Spinal cord (tissue), 4 donors: ENCODE data around the gene TGM3. TPM values are rescaled to one million over a fixed set of nuclear protein-coding genes. Genes with fewer than 3 reads are reported as not detected.

Experiments used
- polyA plus RNA-seq, 2 donors: library from polyadenylated mRNA; unstranded; fragments of 120-200 nt; gene quantifications; one replicate each; pipeline ENCODE4 v1.2.1, GENCODE V29; 2013; ENCODE audit not compliant: insufficient read length in 2 of 2
- total RNA-seq, 2 donors: library from RNA; depleted of rRNA in 1 of 2; stranded (reverse); fragments of 120-200 nt in 1 of 2; fragments of >200 nt in 1 of 2; gene quantifications; one replicate each; pipeline versions ENCODE4 v1.2.3 to v1.2.4, GENCODE V29; 2013 to 2014

Gene TGM3
- total and polyA plus RNA-seq, 4 donors: 0.39 to 1.3 (median 0.39) TPM

Other genes starting within 250 kb of the TGM3 start
- gene STK35, start 194.2 kb upstream of the TGM3 start, total RNA-seq: 10 to 100 TPM in 1 of 2 donors, 1 to 10 TPM in 1; 9.4 to 11.1 TPM
- 10 to 100 TPM; 13.2 to 13.4 TPM for gene STK35, start 194.2 kb upstream of the TGM3 start, polyA plus RNA-seq
- not detected for gene TGM6, start 84.9 kb downstream of the TGM3 start, total RNA-seq
- gene TGM6, start 84.9 kb downstream of the TGM3 start, polyA plus RNA-seq: not detected
- 100 to 1,000 TPM in 1 of 2 donors, 10 to 100 TPM in 1; 45.8 to 110 TPM for gene SNRPB, start 174.8 kb downstream of the TGM3 start, total RNA-seq
- 10 to 100 TPM; 77.0 to 87.2 TPM for gene SNRPB, start 174.8 kb downstream of the TGM3 start, polyA plus RNA-seq
- gene ZNF343, start 212.9 kb downstream of the TGM3 start, total RNA-seq: 10 to 100 TPM; 11.5 to 11.9 TPM
- gene ZNF343, start 212.9 kb downstream of the TGM3 start, polyA plus RNA-seq: 10 to 100 TPM; 10.1 to 10.8 TPM
- gene TMC2, start 240.6 kb downstream of the TGM3 start, total RNA-seq: 1 to 10 TPM in 1 of 2 donors, under 1 TPM in 1; 0.94 to 1.2 TPM
- gene TMC2, start 240.6 kb downstream of the TGM3 start, polyA plus RNA-seq: 1 to 10 TPM; 3.5 to 6.3 TPM